ENCODE measurements around the gene CCDC93.
A peak's percentile ranks its signal among the peaks of the same experiment; 100 is the strongest.

CCDC93 gene

GRCh38 chr2:117952228-117952627 is 61.6 kb downstream of the CCDC93 start:
- no peak overlapping the region for H3K27ac ChIP-seq (ENCODE audit: insufficient read depth in 1 of 2, low read depth in 1 of 2, low read length in 2 of 2, poor library complexity in 1 of 2, severe bottlenecking in 2 of 2)
- CTCF ChIA-PET = no interaction called here
- WGBS (ENCODE audit: insufficient coverage) = 89% methylated on average over 3 of the region's 4 CpGs
- peak in 1 of 3 donors; percentile 5 for DNase-seq
- no peaks in the 10 kb centered on the region for H3K4me1 ChIP-seq (ENCODE audit: control extremely low read depth in 1 of 4, control insufficient read depth in 4 of 4, insufficient read depth in 4 of 4, low read length in 3 of 4)
- H3K9me3 ChIP-seq (ENCODE audit: control extremely low read depth in 1 of 5, control insufficient read depth in 4 of 5, insufficient read depth in 2 of 5, low read depth in 1 of 5, low read length in 4 of 5) = no peaks in the 10 kb centered on the region
- H3K36me3 ChIP-seq (ENCODE audit: control insufficient read depth in 4 of 4, insufficient read depth in 4 of 4, low read length in 3 of 4) = peaks cover 26 to 85% (median 63%) of the 10 kb centered on the region in 4 experiments
- POLR2A ChIA-PET = no interaction called here
- H3K27me3 ChIP-seq (replicated peaks in 2 of 5; ENCODE audit: control insufficient read depth in 4 of 5, insufficient read depth in 5 of 5, low read length in 4 of 5) = no peaks in the 10 kb centered on the region
- no peak overlapping the region for H3K4me3 ChIP-seq (ENCODE audit: control insufficient read depth in 1 of 7, extremely low read depth in 1 of 7, insufficient read depth in 4 of 7, low read depth in 2 of 7, low read length in 6 of 7)

- POLR2A ChIA-PET = no interaction called here
These were observed 64.1 kb downstream of the CCDC93 start for GRCh38 chr2:117949806-117950205.

GRCh38 chr2:117948615-117949014 is 65.3 kb downstream of the CCDC93 start:
- ChIA-PET POLR2A (no interaction called here), CTCF (interaction anchor here (1.2 to 2.3 kb wide), 2 partner anchors 9 to 134 kb away, joined by 3 to 5 read pairs; partner anchors contain the start of gene DDX18)
- Histone ChIP-seq H3K4me1 (ENCODE audit: control extremely low read depth in 1 of 4, control insufficient read depth in 4 of 4, insufficient read depth in 4 of 4, low read length in 3 of 4) (no peaks in the 10 kb centered on the region), H3K27me3 (replicated peaks in 2 of 5; ENCODE audit: control insufficient read depth in 4 of 5, insufficient read depth in 5 of 5, low read length in 4 of 5) (no peaks in the 10 kb centered on the region), H3K4me3 (ENCODE audit: control insufficient read depth in 1 of 7, extremely low read depth in 1 of 7, insufficient read depth in 4 of 7, low read depth in 2 of 7, low read length in 6 of 7) (no peak overlapping the region), H3K27ac (ENCODE audit: insufficient read depth in 1 of 2, low read depth in 1 of 2, low read length in 2 of 2, poor library complexity in 1 of 2, severe bottlenecking in 2 of 2) (no peak overlapping the region), H3K36me3 (ENCODE audit: control insufficient read depth in 4 of 4, insufficient read depth in 4 of 4, low read length in 3 of 4) (peaks cover 28 to 89% (median 76%) of the 10 kb centered on the region in 4 experiments), H3K9me3 (ENCODE audit: control extremely low read depth in 1 of 5, control insufficient read depth in 4 of 5, insufficient read depth in 2 of 5, low read depth in 1 of 5, low read length in 4 of 5) (no peaks in the 10 kb centered on the region)
- WGBS (ENCODE audit: insufficient coverage) = no CpG with 5 or more reads among the region's 1 CpG
- no peak for DNase-seq

More at GRCh38 chr2:117949806-117950205, 64.1 kb downstream of the CCDC93 start:
- Histone ChIP-seq H3K36me3 (ENCODE audit: control insufficient read depth in 4 of 4, insufficient read depth in 4 of 4, low read length in 3 of 4) (peaks cover 27 to 87% (median 77%) of the 10 kb centered on the region in 4 experiments), H3K27me3 (replicated peaks in 2 of 5; ENCODE audit: control insufficient read depth in 4 of 5, insufficient read depth in 5 of 5, low read length in 4 of 5) (no peaks in the 10 kb centered on the region), H3K4me1 (ENCODE audit: control extremely low read depth in 1 of 4, control insufficient read depth in 4 of 4, insufficient read depth in 4 of 4, low read length in 3 of 4) (no peaks in the 10 kb centered on the region), H3K4me3 (ENCODE audit: control insufficient read depth in 1 of 7, extremely low read depth in 1 of 7, insufficient read depth in 4 of 7, low read depth in 2 of 7, low read length in 6 of 7) (no peak overlapping the region), H3K27ac (ENCODE audit: insufficient read depth in 1 of 2, low read depth in 1 of 2, low read length in 2 of 2, poor library complexity in 1 of 2, severe bottlenecking in 2 of 2) (no peak overlapping the region), H3K9me3 (ENCODE audit: control extremely low read depth in 1 of 5, control insufficient read depth in 4 of 5, insufficient read depth in 2 of 5, low read depth in 1 of 5, low read length in 4 of 5) (no peaks in the 10 kb centered on the region)
- CTCF ChIA-PET = interaction anchor here (1.1 to 2.3 kb wide), 2 partner anchors 9 to 11 kb away, joined by 3 to 5 read pairs; no protein-coding TSS in a partner anchor
- no peak for DNase-seq
- WGBS (ENCODE audit: insufficient coverage) = 98% methylated on average over 4 of the region's 5 CpGs

- Histone ChIP-seq H3K9me3 (ENCODE audit: control extremely low read depth in 1 of 5, control insufficient read depth in 4 of 5, insufficient read depth in 2 of 5, low read depth in 1 of 5, low read length in 4 of 5) (no peaks in the 10 kb centered on the region), H3K36me3 (ENCODE audit: control insufficient read depth in 4 of 4, insufficient read depth in 4 of 4, low read length in 3 of 4) (peaks cover 23 to 92% (median 74%) of the 10 kb centered on the region in 4 experiments), H3K4me1 (ENCODE audit: control extremely low read depth in 1 of 4, control insufficient read depth in 4 of 4, insufficient read depth in 4 of 4, low read length in 3 of 4) (no peaks in the 10 kb centered on the region), H3K27me3 (replicated peaks in 2 of 5; ENCODE audit: control insufficient read depth in 4 of 5, insufficient read depth in 5 of 5, low read length in 4 of 5) (no peaks in the 10 kb centered on the region), H3K4me3 (ENCODE audit: control insufficient read depth in 1 of 7, extremely low read depth in 1 of 7, insufficient read depth in 4 of 7, low read depth in 2 of 7, low read length in 6 of 7) (no peak overlapping the region), H3K27ac (ENCODE audit: insufficient read depth in 1 of 2, low read depth in 1 of 2, low read length in 2 of 2, poor library complexity in 1 of 2, severe bottlenecking in 2 of 2) (no peak overlapping the region)
- 93% methylated on average over 3 of the region's 5 CpGs for WGBS (ENCODE audit: insufficient coverage)
- CTCF ChIA-PET = interaction anchor here (0.7 to 1.0 kb wide), 2 partner anchors 67 to 87 kb away, joined by 3 read pairs; no protein-coding TSS in a partner anchor
- POLR2A ChIA-PET = no interaction called here
- DNase-seq = no peak
These were observed 68.6 kb downstream of the CCDC93 start for GRCh38 chr2:117945296-117945695.

GRCh38 chr2:117944816-117945215 is 69.1 kb downstream of the CCDC93 start:
- Histone ChIP-seq H3K9me3 (ENCODE audit: control extremely low read depth in 1 of 5, control insufficient read depth in 4 of 5, insufficient read depth in 2 of 5, low read depth in 1 of 5, low read length in 4 of 5) (no peaks in the 10 kb centered on the region), H3K27me3 (replicated peaks in 2 of 5; ENCODE audit: control insufficient read depth in 4 of 5, insufficient read depth in 5 of 5, low read length in 4 of 5) (no peaks in the 10 kb centered on the region), H3K27ac (ENCODE audit: insufficient read depth in 1 of 2, low read depth in 1 of 2, low read length in 2 of 2, poor library complexity in 1 of 2, severe bottlenecking in 2 of 2) (no peak overlapping the region), H3K36me3 (ENCODE audit: control insufficient read depth in 4 of 4, insufficient read depth in 4 of 4, low read length in 3 of 4) (peaks cover 21 to 93% (median 76%) of the 10 kb centered on the region in 4 experiments), H3K4me1 (ENCODE audit: control extremely low read depth in 1 of 4, control insufficient read depth in 4 of 4, insufficient read depth in 4 of 4, low read length in 3 of 4) (no peaks in the 10 kb centered on the region), H3K4me3 (ENCODE audit: control insufficient read depth in 1 of 7, extremely low read depth in 1 of 7, insufficient read depth in 4 of 7, low read depth in 2 of 7, low read length in 6 of 7) (no peak overlapping the region)
- POLR2A ChIA-PET = no interaction called here
- whole genome bisulfite sequencing (ENCODE audit: insufficient coverage) = 100% methylated on average over 1 of the region's 2 CpGs
- CTCF ChIA-PET = interaction anchor here (0.7 to 1.0 kb wide), 2 partner anchors 67 to 88 kb away, joined by 3 read pairs; no protein-coding TSS in a partner anchor
- DNase-seq = no peak

GRCh38 chr2:117943013-117943672 is 70.7 kb downstream of the CCDC93 start:
- H3K9me3 ChIP-seq (ENCODE audit: control extremely low read depth in 1 of 5, control insufficient read depth in 4 of 5, insufficient read depth in 2 of 5, low read depth in 1 of 5, low read length in 4 of 5) = no peaks in the 10 kb centered on the region
- WGBS (ENCODE audit: insufficient coverage) = 100% methylated on average over 1 of the region's 3 CpGs
- no peaks in the 10 kb centered on the region for H3K4me1 ChIP-seq (ENCODE audit: control extremely low read depth in 1 of 4, control insufficient read depth in 4 of 4, insufficient read depth in 4 of 4, low read length in 3 of 4)
- no peak for DNase-seq
- no peak overlapping the region for H3K27ac ChIP-seq (ENCODE audit: insufficient read depth in 1 of 2, low read depth in 1 of 2, low read length in 2 of 2, poor library complexity in 1 of 2, severe bottlenecking in 2 of 2)
- POLR2A ChIA-PET = no interaction called here
- H3K27me3 ChIP-seq (replicated peaks in 2 of 5; ENCODE audit: control insufficient read depth in 4 of 5, insufficient read depth in 5 of 5, low read length in 4 of 5) = no peaks in the 10 kb centered on the region
- CTCF ChIA-PET = no interaction called here
- H3K36me3 ChIP-seq (ENCODE audit: control insufficient read depth in 4 of 4, insufficient read depth in 4 of 4, low read length in 3 of 4) = peaks cover 24 to 95% (median 80%) of the 10 kb centered on the region in 4 experiments
- H3K4me3 ChIP-seq (ENCODE audit: control insufficient read depth in 1 of 7, extremely low read depth in 1 of 7, insufficient read depth in 4 of 7, low read depth in 2 of 7, low read length in 6 of 7) = no peak overlapping the region

- H3K27ac ChIP-seq (ENCODE audit: insufficient read depth in 1 of 2, low read depth in 1 of 2, low read length in 2 of 2, poor library complexity in 1 of 2, severe bottlenecking in 2 of 2) = no peak overlapping the region
- ChIA-PET POLR2A (no interaction called here), CTCF (interaction anchor here (1.2 kb wide), 1 partner anchor 9 kb away, joined by 3 read pairs; no protein-coding TSS in a partner anchor)
- peaks cover 23 to 97% (median 82%) of the 10 kb centered on the region in 4 experiments for H3K36me3 ChIP-seq (ENCODE audit: control insufficient read depth in 4 of 4, insufficient read depth in 4 of 4, low read length in 3 of 4)
- DNase-seq = no peak
- no peaks in the 10 kb centered on the region for H3K9me3 ChIP-seq (ENCODE audit: control extremely low read depth in 1 of 5, control insufficient read depth in 4 of 5, insufficient read depth in 2 of 5, low read depth in 1 of 5, low read length in 4 of 5)
- H3K27me3 ChIP-seq (replicated peaks in 2 of 5; ENCODE audit: control insufficient read depth in 4 of 5, insufficient read depth in 5 of 5, low read length in 4 of 5) = no peaks in the 10 kb centered on the region
- 100% methylated on average over 2 of the region's 2 CpGs for WGBS (ENCODE audit: insufficient coverage)
- H3K4me3 ChIP-seq (ENCODE audit: control insufficient read depth in 1 of 7, extremely low read depth in 1 of 7, insufficient read depth in 4 of 7, low read depth in 2 of 7, low read length in 6 of 7) = no peak overlapping the region
- H3K4me1 ChIP-seq (ENCODE audit: control extremely low read depth in 1 of 4, control insufficient read depth in 4 of 4, insufficient read depth in 4 of 4, low read length in 3 of 4) = no peaks in the 10 kb centered on the region
These were observed 71.3 kb downstream of the CCDC93 start for GRCh38 chr2:117942551-117942950.

Measured in common myeloid progenitor, CD34-positive (primary cell).